K562 (cell line): ENCODE data around the gene EXOSC2. TPM values are rescaled to one million over a fixed set of nuclear protein-coding genes. Genes with fewer than 3 reads are reported as not detected.

ENCODE experiments used
- ATAC-seq: fragments of 200-7000 bp; cut with Tn5 transposase; 3 replicates; pipeline ENCODE4 v1.9.1; 2020; ENCODE audit warnings: moderate library complexity
- BruUV-seq: library from RNA; stranded (reverse); fragments of 400-500 nt; replicated peaks from 2 replicates; lab custom pipeline; 2021; lab: Mats Ljungman, UMichigan
- CTCF ChIA-PET: fragments of 300-600 bp; formaldehyde crosslinking; extraction: SDS; loops from one replicate; lab custom pipeline; 2021; ENCODE audit warnings: low intra/inter-chr PET ratio; lab: Yijun Ruan, JAX
- POLR2A ChIA-PET: fragments of 300-600, 350-650 bp; sonication (Branson Sonifier 250); formaldehyde crosslinking; extraction: SDS; loops from one replicate; lab custom pipeline; 2021; ENCODE audit warnings: antibody characterized with exemption, inconsistent platforms; lab: Yijun Ruan, JAX
- DNase-seq, 4 experiments: peaks; one replicate each; pipeline versions ENCODE4 v3.0.0 to v3.0.0-alpha.2; 2011 to 2018; ENCODE audit warnings: low spot score in 3 of 4, mixed read lengths in 3 of 4; ENCODE audit errors: extremely low read depth in 1 of 4
- FAIRE-seq: peaks from 2 replicates; lab custom pipeline; 2011; peaks lifted over from hg19 to GRCh38; lab: Jason Lieb, UNC
- H2AFZ ChIP-seq: 2 replicates; pipeline ENCODE4 v1.6.0; 2011; ENCODE audit warnings: low read depth, low read length, control low read depth, inconsistent platforms
- H3K27ac ChIP-seq: fragments of 200-600 bp; 3 replicates; pipeline ENCODE4 v1.8.0; 2011; ENCODE audit warnings: low read depth, mild to moderate bottlenecking, control low read depth, inconsistent platforms, low read length, moderate library complexity, mixed read lengths; ENCODE audit errors: extremely low read depth
- H3K27me3 ChIP-seq, 2 experiments: fragments of 300-600 bp in 1 of 2; 2 replicates in 1 of 2; 3 replicates in 1 of 2; pipeline versions ENCODE4 v1.6.0 to v1.8.0; 2011; ENCODE audit warnings: inconsistent platforms in 2 of 2, low read length in 2 of 2, mild to moderate bottlenecking in 1 of 2, mixed read lengths in 1 of 2, moderate library complexity in 1 of 2; ENCODE audit not compliant: control insufficient read depth in 2 of 2, insufficient read depth in 2 of 2
- H3K36me3 ChIP-seq: fragments of 300-600 bp; 3 replicates; pipeline ENCODE4 v1.8.0; 2011; ENCODE audit warnings: mild to moderate bottlenecking, low read length, inconsistent platforms; ENCODE audit not compliant: control insufficient read depth, insufficient read depth
- H3K4me1 ChIP-seq, 2 experiments: fragments of 200-600 bp in 1 of 2; replicated peaks in 1 of 2; 2 replicates in 1 of 2; 3 replicates in 1 of 2; pipeline versions ENCODE4 v1.5.1 to v1.8.0; 2011; ENCODE audit warnings: inconsistent platforms in 2 of 2, low read length in 2 of 2, mild to moderate bottlenecking in 1 of 2, mixed read lengths in 1 of 2, moderate library complexity in 1 of 2; ENCODE audit not compliant: control insufficient read depth in 2 of 2, insufficient read depth in 2 of 2
- H3K4me2 ChIP-seq: 2 replicates; pipeline ENCODE4 v1.6.1; 2011; ENCODE audit warnings: low read length, control low read depth, inconsistent platforms, mixed read lengths; ENCODE audit not compliant: insufficient read depth
- H3K4me3 ChIP-seq: fragments of 200-600 bp; sonication (generic), shearing (Covaris generic); 2 replicates; pipeline ENCODE4 v1.5.1; 2016; ENCODE audit warnings: control low read depth, inconsistent platforms
- H3K79me2 ChIP-seq: fragments of 200-600 bp; 3 replicates; pipeline ENCODE4 v1.8.0; 2011; ENCODE audit warnings: low read length, inconsistent platforms; ENCODE audit not compliant: control insufficient read depth, insufficient read depth
- H3K9ac ChIP-seq, 2 experiments: 2 replicates each; pipeline versions ENCODE4 v1.6.0 to v1.6.1; 2011; ENCODE audit warnings: low read depth in 2 of 2, low read length in 2 of 2, control low read depth in 1 of 2, inconsistent platforms in 1 of 2, mild to moderate bottlenecking in 1 of 2, mixed read lengths in 1 of 2; ENCODE audit not compliant: insufficient read depth in 1 of 2
- H3K9me1 ChIP-seq: one replicate; pipeline ENCODE4 v1.6.0; 2011; ENCODE audit warnings: inconsistent platforms, mild to moderate bottlenecking, low read length, moderate library complexity; ENCODE audit not compliant: control insufficient read depth, insufficient read depth
- H3K9me3 ChIP-seq: replicated peaks from 2 replicates; pipeline ENCODE4 v1.5.1; 2011; ENCODE audit warnings: low read depth, low read length, inconsistent platforms; ENCODE audit not compliant: control insufficient read depth, insufficient read depth
- H4K20me1 ChIP-seq: replicated peaks from 2 replicates; pipeline ENCODE4 v1.6.1; 2011; ENCODE audit warnings: low read length, inconsistent platforms, mixed read lengths; ENCODE audit not compliant: control insufficient read depth, insufficient read depth
- ARID2 ChIP-seq: fragments of 450-650 bp; IDR thresholded peaks from 2 replicates; pipeline ENCODE4 v1.6.1; 2017; ENCODE audit warnings: antibody characterized with exemption, mild to moderate bottlenecking
- CHD2 ChIP-seq: IDR thresholded peaks from 2 replicates; pipeline ENCODE4 v1.6.1; 2011; ENCODE audit warnings: low read depth, low read length
- CTBP1 ChIP-seq: fragments of 450-650 bp; IDR thresholded peaks from 2 replicates; pipeline ENCODE4 v1.6.1; 2016; ENCODE audit warnings: borderline replicate concordance
- FUS ChIP-seq: fragments of 200-400 bp; formaldehyde crosslinking; optimal IDR thresholded peaks from 2 replicates; pipeline ENCODE3; 2017; ENCODE audit warnings: low read depth, low read length
- HDAC2 ChIP-seq: fragments of 450-650 bp; IDR thresholded peaks from 2 replicates; pipeline ENCODE4 v1.6.1; 2016; ENCODE audit warnings: mild to moderate bottlenecking
- HEY1 ChIP-seq: fragments of 250-450 bp; sonication (Bioruptor Pico); IDR thresholded peaks from 2 replicates; pipeline ENCODE4 v1.5.0; 2020; ENCODE audit warnings: mild to moderate bottlenecking, moderate library complexity, borderline replicate concordance
- JUN ChIP-seq, 2 experiments: sonication (generic) in 1 of 2; formaldehyde crosslinking in 1 of 2; IDR thresholded peaks; 2 replicates each; pipeline versions ENCODE4 v1.6.1 to v1.8.0; 2012 to 2022; ENCODE audit warnings: borderline replicate concordance in 2 of 2, mild to moderate bottlenecking in 2 of 2, improper control_type of control experiment in 1 of 2, low read depth in 1 of 2, low read length in 1 of 2, missing genetic modification reagents in 1 of 2
- KDM1A ChIP-seq, 2 experiments: fragments of 450-650 bp; IDR thresholded peaks; 2 replicates each; pipeline ENCODE4 v1.6.1; 2016; ENCODE audit warnings: mild to moderate bottlenecking in 2 of 2
- MCM7 ChIP-seq, 2 experiments: fragments of 450-650 bp; IDR thresholded peaks; 2 replicates each; pipeline ENCODE4 v1.6.1; 2016 to 2018
- MTF1 ChIP-seq: fragments of 250-450 bp; sonication (Bioruptor Pico); IDR thresholded peaks from 2 replicates; pipeline ENCODE4 v1.9.0; 2021; ENCODE audit warnings: moderate library complexity, mild to moderate bottlenecking, inconsistent platforms, borderline replicate concordance
- PCBP2 ChIP-seq: fragments of 200-400 bp; formaldehyde crosslinking; IDR thresholded peaks from 2 replicates; pipeline ENCODE4 v1.6.1; 2018; ENCODE audit warnings: low read length, low read depth, mild to moderate bottlenecking, moderate library complexity; ENCODE audit not compliant: poor library complexity, severe bottlenecking
- POLR2AphosphoS2 ChIP-seq: IDR thresholded peaks from 2 replicates; pipeline ENCODE4 v1.6.1; 2012; ENCODE audit warnings: low read length, improper control_type of control experiment
- POU5F1 ChIP-seq: fragments of 150-350 bp; IDR thresholded peaks from 2 replicates; pipeline ENCODE4 v1.6.1; 2014; ENCODE audit warnings: borderline replicate concordance, low read length, low read depth, mild to moderate bottlenecking; ENCODE audit not compliant: partially characterized antibody
- SAFB ChIP-seq: fragments of 200-400 bp; formaldehyde crosslinking; IDR thresholded peaks from 2 replicates; pipeline ENCODE4 v1.6.1; 2017; ENCODE audit warnings: low read depth, low read length, borderline replicate concordance
- ZNF274 ChIP-seq: IDR thresholded peaks from 2 replicates; pipeline ENCODE4 v1.6.1; 2011; ENCODE audit warnings: low read depth, mild to moderate bottlenecking, low read length, moderate library complexity, borderline replicate concordance
- ZNF561 ChIP-seq: fragments of 450-650 bp; formaldehyde crosslinking; conservative IDR thresholded peaks from 2 replicates; pipeline ENCODE4 v1.4.0; 2020; ENCODE audit warnings: mild to moderate bottlenecking, moderate library complexity
- WGBS: fragments of 100-300 bp; shearing (Covaris generic); methylation state at CpG from one replicate; pipeline ENCODE4 v1.1.6; 2016; ENCODE audit warnings: low coverage, mixed read lengths; ENCODE audit not compliant: insufficient coverage; ENCODE audit errors: missing lambda C conversion rate; 5-methylcytosine and 5-hydroxymethylcytosine counted together
- in situ Hi-C: fragments of 300-500 bp; cut with MboI; formaldehyde crosslinking; loops from 4 replicates; pipeline ENCODE4 v1.15.0; 2018; ENCODE audit warnings: inconsistent platforms, mixed read lengths
- intact Hi-C: fragments of 100-400 bp; cut with micrococcal nuclease; formaldehyde crosslinking; loops from 2 replicates; pipeline ENCODE4 v1.14.2; 2022
- polyA plus RNA-seq, 8 experiments: library from polyadenylated mRNA; depleted of rRNA in 4 of 8; stranded (reverse) in 5 of 8; unstranded in 3 of 8; fragments of >200 nt; fragmentation: Nextera tagmentation in 2 of 8; fragmentation: Illumina TruSeq in 1 of 8; extraction: Ambion mirVana in 2 of 8; extraction: Trizol in 1 of 8; gene quantifications; 2 replicates each; pipeline versions ENCODE4 v1.2.1 to v1.2.3, GENCODE V29; 2011 to 2014; ENCODE audit warnings: inconsistent platforms in 1 of 8, missing spikeins in 1 of 8
- total RNA-seq, 7 experiments: library from RNA; depleted of rRNA in 6 of 7; stranded (reverse); fragments of >200 nt in 6 of 7; fragmentation: Illumina TruSeq in 2 of 7; extraction: Trizol in 2 of 7; gene quantifications; 2 replicates each; pipeline versions ENCODE4 v1.2.1 to v1.2.3, GENCODE V29; 2011 to 2021; ENCODE audit warnings: low replicate concordance in 1 of 7
- TF ChIP-seq, protein P1 (sequence below): fragments of 450-650 bp; IDR thresholded peaks from 2 replicates; pipeline ENCODE4 v1.6.1; 2016; ENCODE audit warnings: mild to moderate bottlenecking
- TF ChIP-seq, protein P2 (sequence below): sonication (generic); formaldehyde crosslinking; IDR thresholded peaks from 2 replicates; pipeline ENCODE4 v1.8.0; 2022; ENCODE audit warnings: mild to moderate bottlenecking, missing genetic modification reagents
- TF ChIP-seq, protein P3 (sequence below): fragments of 450-650 bp; formaldehyde crosslinking; IDR thresholded peaks from 2 replicates; pipeline ENCODE4 v1.4.0; 2020; ENCODE audit warnings: mild to moderate bottlenecking, moderate library complexity

Gene EXOSC2
- total and polyA plus RNA-seq, 9 of the 15 experiments (the other 6 are each of a cell fraction or from before 2014, with no cell fraction given): 46.0 to 101 (median 77.6) TPM

DNA sequence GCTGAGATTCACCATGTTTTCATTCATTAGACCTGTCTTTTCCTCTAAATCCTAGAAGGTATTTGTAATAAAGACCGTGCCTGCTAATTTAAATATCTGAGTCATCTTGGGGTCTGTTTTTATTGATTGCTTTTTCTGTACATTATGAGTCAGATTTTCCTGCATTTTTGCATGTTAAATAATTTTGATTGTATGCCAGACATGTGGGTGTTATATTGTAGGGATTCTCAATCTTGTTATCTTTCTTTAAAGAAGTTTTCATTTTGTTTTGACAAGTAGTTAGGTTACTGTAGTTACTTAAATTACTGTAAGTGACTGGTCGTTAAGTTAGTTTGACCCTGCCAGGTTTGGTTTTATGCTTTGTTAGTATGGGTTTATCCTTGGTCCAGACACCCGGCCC, 35.1 kb downstream of the EXOSC2 start (continued):
- TF ChIP-seq PCBP2: no peak
- no peak for TF ChIP-seq SAFB
- no peak for TF ChIP-seq HDAC2
- TF ChIP-seq ZNF561 (CRISPR knock-in tag): no peak

DNA sequence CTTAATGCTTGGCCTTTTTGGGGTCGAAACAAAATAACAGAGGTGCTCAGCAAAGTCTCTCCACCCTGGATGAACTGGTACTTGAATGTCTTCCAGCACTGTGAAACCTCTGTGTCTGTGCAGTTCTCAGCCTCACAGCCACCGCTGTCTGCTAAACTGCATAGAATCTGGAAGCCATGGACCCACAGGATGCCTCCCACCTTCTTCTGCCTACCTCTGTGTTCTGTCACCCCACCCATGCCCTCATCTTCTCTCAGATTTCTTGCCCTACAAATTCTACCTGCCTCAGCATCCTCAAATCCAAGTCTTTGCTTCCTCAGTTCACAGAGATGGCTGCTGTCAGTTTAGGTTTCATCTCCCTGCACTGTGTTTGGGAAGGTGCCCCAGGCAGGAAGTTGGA, 35.6 kb downstream of the EXOSC2 start:
- CTCF ChIA-PET: no interaction called here
- no peak overlapping the region for H3K4me2 ChIP-seq
- ATAC-seq: no peak
- no peak for TF ChIP-seq KDM1A (IDR thresholded peaks at IDR 0.05)
- no peak for TF ChIP-seq MTF1 (CRISPR knock-in tag)
- TF ChIP-seq POLR2AphosphoS2: no peak
- TF ChIP-seq HEY1 (CRISPR knock-in tag): no peak
- no peak for TF ChIP-seq FUS
- TF ChIP-seq, protein P1, sequence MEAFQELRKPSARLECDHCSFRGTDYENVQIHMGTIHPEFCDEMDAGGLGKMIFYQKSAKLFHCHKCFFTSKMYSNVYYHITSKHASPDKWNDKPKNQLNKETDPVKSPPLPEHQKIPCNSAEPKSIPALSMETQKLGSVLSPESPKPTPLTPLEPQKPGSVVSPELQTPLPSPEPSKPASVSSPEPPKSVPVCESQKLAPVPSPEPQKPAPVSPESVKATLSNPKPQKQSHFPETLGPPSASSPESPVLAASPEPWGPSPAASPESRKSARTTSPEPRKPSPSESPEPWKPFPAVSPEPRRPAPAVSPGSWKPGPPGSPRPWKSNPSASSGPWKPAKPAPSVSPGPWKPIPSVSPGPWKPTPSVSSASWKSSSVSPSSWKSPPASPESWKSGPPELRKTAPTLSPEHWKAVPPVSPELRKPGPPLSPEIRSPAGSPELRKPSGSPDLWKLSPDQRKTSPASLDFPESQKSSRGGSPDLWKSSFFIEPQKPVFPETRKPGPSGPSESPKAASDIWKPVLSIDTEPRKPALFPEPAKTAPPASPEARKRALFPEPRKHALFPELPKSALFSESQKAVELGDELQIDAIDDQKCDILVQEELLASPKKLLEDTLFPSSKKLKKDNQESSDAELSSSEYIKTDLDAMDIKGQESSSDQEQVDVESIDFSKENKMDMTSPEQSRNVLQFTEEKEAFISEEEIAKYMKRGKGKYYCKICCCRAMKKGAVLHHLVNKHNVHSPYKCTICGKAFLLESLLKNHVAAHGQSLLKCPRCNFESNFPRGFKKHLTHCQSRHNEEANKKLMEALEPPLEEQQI: no peak
- TF ChIP-seq, protein P2, sequence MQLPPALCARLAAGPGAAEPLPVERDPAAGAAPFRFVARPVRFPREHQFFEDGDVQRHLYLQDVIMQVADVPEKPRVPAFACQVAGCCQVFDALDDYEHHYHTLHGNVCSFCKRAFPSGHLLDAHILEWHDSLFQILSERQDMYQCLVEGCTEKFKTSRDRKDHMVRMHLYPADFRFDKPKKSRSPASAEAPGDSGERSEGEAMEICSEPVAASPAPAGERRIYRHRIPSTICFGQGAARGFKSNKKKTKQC (CRISPR knock-in tag): no peak
- TF ChIP-seq POU5F1: no peak
- TF ChIP-seq, protein P3, sequence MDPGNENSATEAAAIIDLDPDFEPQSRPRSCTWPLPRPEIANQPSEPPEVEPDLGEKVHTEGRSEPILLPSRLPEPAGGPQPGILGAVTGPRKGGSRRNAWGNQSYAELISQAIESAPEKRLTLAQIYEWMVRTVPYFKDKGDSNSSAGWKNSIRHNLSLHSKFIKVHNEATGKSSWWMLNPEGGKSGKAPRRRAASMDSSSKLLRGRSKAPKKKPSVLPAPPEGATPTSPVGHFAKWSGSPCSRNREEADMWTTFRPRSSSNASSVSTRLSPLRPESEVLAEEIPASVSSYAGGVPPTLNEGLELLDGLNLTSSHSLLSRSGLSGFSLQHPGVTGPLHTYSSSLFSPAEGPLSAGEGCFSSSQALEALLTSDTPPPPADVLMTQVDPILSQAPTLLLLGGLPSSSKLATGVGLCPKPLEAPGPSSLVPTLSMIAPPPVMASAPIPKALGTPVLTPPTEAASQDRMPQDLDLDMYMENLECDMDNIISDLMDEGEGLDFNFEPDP (CRISPR knock-in tag): no peak
- TF ChIP-seq CHD2: no peak
- no peak for TF ChIP-seq ARID2
- TF ChIP-seq CTBP1: no peak
- TF ChIP-seq JUN (IDR thresholded peaks at IDR 0.05; ENCODE audit: borderline replicate concordance, low read depth, low read length): no peak
- no peak for TF ChIP-seq JUN (CRISPR knock-in tag; IDR thresholded peaks at IDR 0.05; ENCODE audit: borderline replicate concordance)
- no peak for TF ChIP-seq ZNF274
- TF ChIP-seq MCM7 (IDR thresholded peaks at IDR 0.05): no peak

More for the DNA sequence above, 35.6 kb downstream of the EXOSC2 start:
- H3K36me3 ChIP-seq: peaks cover 22% of the 10 kb centered on the region; the same call in 2 of the 3 replicates
- no peaks in the 10 kb centered on the region; a peak in 1 of 5 replicates for H3K4me1 ChIP-seq
- H3K79me2 ChIP-seq: peaks cover 6% of the 10 kb centered on the region; the same call in 2 of the 3 replicates
- no peaks in the 10 kb centered on the region for H4K20me1 ChIP-seq
- H3K9ac ChIP-seq: no peak overlapping the region
- no peaks in the 10 kb centered on the region for H3K27me3 ChIP-seq
- DNase-seq (no peak), FAIRE-seq (no peak)
- POLR2A ChIA-PET: no interaction called here
- in situ Hi-C loops (no loop called here), intact Hi-C loops (no loop called here)
- BruUV-seq: no TSS peak
- H3K4me3 ChIP-seq: no peak overlapping the region
- no peaks in the 10 kb centered on the region for H3K9me1 ChIP-seq
- H3K27ac ChIP-seq: no peak overlapping the region
- 44% methylated on average over 2 of the region's 2 CpGs for WGBS
- no peaks in the 10 kb centered on the region for H3K9me3 ChIP-seq
- no peak overlapping the region for H2AFZ ChIP-seq
